WERI-Rb-1 (cell line): ENCODE results near the gene IMMP2L.
"Not testable (repeated sequence)": the region's sequence is repeated elsewhere in the genome, so short reads cannot be mapped to it uniquely, and the experiment has no call there.

Experiments used
- DNase-seq: peaks from one replicate; pipeline ENCODE4 v3.0.0-alpha.2; 2020
- H3K27ac ChIP-seq: fragments of 250-450 bp; sonication (Bioruptor Pico); 2 replicates; pipeline ENCODE4 v1.5.1; 2020; ENCODE audit warnings: mild to moderate bottlenecking, moderate library complexity
- H3K27me3 ChIP-seq: fragments of 250-450 bp; sonication (Bioruptor Pico); 2 replicates; pipeline ENCODE4 v1.5.1; 2021; ENCODE audit warnings: mild to moderate bottlenecking, low read depth, moderate library complexity; ENCODE audit not compliant: insufficient read depth, severe bottlenecking
- H3K36me3 ChIP-seq: fragments of 250-450 bp; sonication (Bioruptor Pico); 2 replicates; pipeline ENCODE4 v1.5.1; 2020; ENCODE audit warnings: mild to moderate bottlenecking, moderate library complexity
- H3K4me3 ChIP-seq: 2 replicates; pipeline ENCODE4 v1.5.1; 2011; ENCODE audit warnings: low read depth, mild to moderate bottlenecking, control low read depth, low read length
- H3K9me3 ChIP-seq: fragments of 250-450 bp; sonication (Bioruptor Pico); 2 replicates; pipeline ENCODE4 v1.5.1; 2021; ENCODE audit warnings: mild to moderate bottlenecking, moderate library complexity; ENCODE audit not compliant: severe bottlenecking
- TF ChIP-seq, protein P1 (sequence below): IDR thresholded peaks from 2 replicates; pipeline ENCODE4 v1.5.1; 2011; ENCODE audit warnings: low read depth, mild to moderate bottlenecking, control low read depth, inconsistent platforms, low read length

IMMP2L gene

DNA sequence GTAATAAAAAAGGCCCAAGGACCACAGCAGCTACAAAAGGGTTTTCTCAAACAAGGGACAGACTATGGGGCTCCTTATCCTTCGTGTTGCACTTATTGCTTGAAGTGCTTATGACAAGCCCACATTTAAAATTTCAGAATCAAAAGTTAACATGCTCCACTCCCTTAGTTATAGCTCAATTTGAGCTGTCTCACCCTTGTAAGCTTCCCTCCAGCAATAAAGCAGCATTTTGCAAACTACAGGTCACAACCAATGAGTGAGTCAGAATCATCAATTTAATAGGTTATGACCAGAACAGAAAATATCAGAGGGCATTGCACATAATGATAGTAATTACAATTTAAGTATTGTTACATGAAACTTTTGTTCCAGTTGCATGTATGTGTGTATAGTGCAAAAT lies 53.0 kb downstream of the IMMP2L start:
- TF ChIP-seq, protein P1, sequence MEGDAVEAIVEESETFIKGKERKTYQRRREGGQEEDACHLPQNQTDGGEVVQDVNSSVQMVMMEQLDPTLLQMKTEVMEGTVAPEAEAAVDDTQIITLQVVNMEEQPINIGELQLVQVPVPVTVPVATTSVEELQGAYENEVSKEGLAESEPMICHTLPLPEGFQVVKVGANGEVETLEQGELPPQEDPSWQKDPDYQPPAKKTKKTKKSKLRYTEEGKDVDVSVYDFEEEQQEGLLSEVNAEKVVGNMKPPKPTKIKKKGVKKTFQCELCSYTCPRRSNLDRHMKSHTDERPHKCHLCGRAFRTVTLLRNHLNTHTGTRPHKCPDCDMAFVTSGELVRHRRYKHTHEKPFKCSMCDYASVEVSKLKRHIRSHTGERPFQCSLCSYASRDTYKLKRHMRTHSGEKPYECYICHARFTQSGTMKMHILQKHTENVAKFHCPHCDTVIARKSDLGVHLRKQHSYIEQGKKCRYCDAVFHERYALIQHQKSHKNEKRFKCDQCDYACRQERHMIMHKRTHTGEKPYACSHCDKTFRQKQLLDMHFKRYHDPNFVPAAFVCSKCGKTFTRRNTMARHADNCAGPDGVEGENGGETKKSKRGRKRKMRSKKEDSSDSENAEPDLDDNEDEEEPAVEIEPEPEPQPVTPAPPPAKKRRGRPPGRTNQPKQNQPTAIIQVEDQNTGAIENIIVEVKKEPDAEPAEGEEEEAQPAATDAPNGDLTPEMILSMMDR, result no peak
- H3K27me3 ChIP-seq, result no peaks in the 10 kb centered on the region
- no peak for DNase-seq
- no peak overlapping the region for H3K4me3 ChIP-seq
- H3K36me3 ChIP-seq, result no peaks in the 10 kb centered on the region
- H3K27ac ChIP-seq, result no peak overlapping the region
- H3K9me3 ChIP-seq, result no peaks in the 10 kb centered on the region

DNA sequence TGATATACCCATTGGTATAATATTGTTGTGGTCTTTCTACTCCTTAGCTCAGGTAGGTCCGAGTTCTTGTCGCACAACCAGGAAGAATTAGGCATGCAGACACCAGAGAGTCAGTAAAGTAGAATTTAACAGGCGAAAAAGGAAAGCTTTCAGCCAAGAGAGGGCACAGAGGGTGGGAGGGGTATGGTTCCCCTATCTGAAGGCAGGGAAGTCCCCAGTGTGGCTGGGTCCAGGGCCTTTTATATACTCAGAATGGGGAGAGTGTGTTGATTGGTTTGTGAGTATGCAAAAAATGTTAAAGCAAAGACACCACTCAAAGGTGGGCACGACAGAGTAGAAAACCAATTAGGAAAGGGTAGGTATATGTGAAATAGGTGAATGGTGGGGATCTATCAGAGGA lies 53.9 kb downstream of the IMMP2L start:
- H3K4me3 ChIP-seq, result no peak overlapping the region
- TF ChIP-seq, protein P1, result no peak
- no peaks in the 10 kb centered on the region for H3K36me3 ChIP-seq
- DNase-seq, result no peak
- no peaks in the 10 kb centered on the region for H3K9me3 ChIP-seq
- no peak overlapping the region for H3K27ac ChIP-seq
- H3K27me3 ChIP-seq, result no peaks in the 10 kb centered on the region

DNA sequence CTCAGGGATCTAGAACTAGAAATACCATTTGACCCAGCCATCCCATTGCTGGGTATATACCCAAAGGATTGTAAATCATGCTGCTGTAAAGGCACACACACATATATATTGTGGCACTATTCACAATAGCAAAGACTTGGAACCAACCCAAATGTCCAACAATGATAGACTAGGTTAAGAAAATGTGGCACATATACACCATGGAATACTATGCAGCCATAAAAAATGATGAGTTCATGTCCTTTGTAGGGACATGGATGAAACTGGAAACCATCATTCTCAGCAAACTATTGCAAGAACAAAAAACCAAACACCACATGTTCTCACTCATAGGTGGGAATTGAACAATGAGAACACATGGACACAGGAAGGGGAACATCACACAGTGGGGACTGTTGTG lies 56.9 kb downstream of the IMMP2L start:
- H3K4me3 ChIP-seq, H3K9me3 ChIP-seq, H3K27ac ChIP-seq: not testable (repeated sequence)

DNA sequence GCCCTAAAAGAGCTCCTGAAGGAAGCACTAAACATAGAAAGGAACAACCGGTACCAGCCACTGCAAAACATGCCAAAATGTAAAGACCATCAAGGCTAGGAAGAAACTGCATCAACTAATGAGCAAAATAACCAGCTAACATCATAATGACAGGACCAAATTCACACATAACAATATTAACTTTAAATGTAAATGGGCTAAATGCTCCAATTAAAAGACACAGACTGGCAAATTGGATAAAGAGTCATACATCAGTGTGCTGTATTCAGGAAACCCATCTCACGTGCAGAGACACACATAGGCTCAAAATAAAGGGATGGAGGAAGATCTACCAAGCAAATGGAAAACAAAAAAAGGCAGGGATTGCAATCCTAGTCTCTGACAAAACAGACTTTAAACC lies 60.5 kb downstream of the IMMP2L start:
- DNase-seq, H3K9me3 ChIP-seq, H3K36me3 ChIP-seq, H3K27ac ChIP-seq, H3K27me3 ChIP-seq, H3K4me3 ChIP-seq: not testable (repeated sequence)

More for the DNA sequence above, 56.9 kb downstream of the IMMP2L start:
- not testable (repeated sequence) for H3K36me3 ChIP-seq, DNase-seq, H3K27me3 ChIP-seq

DNA sequence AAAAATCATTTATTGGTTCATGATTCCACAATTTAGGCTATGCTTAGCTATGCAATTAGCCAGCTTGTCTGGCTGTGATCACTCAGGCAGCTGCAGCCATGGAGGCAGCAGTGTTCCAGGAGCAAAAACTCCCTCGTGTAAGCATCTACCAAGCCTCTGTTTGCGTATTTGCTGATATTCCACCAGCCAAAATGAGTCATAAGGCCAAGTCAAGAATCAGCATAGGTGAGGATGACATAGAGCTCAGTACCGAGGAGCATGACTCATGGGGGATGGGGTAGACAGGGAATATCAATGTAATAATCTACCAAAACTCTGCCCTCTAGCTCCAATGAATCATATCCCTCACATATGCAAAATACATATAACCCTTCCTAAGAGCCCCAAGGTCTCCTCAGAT lies 63.3 kb downstream of the IMMP2L start:
- Histone ChIP-seq H3K9me3 (peaks cover 2% of the 10 kb centered on the region), H3K36me3 (no peaks in the 10 kb centered on the region), H3K27ac (no peak overlapping the region), H3K4me3 (no peak overlapping the region), H3K27me3 (no peaks in the 10 kb centered on the region)
- DNase-seq, result no peak
- TF ChIP-seq, protein P1, result no peak

DNA sequence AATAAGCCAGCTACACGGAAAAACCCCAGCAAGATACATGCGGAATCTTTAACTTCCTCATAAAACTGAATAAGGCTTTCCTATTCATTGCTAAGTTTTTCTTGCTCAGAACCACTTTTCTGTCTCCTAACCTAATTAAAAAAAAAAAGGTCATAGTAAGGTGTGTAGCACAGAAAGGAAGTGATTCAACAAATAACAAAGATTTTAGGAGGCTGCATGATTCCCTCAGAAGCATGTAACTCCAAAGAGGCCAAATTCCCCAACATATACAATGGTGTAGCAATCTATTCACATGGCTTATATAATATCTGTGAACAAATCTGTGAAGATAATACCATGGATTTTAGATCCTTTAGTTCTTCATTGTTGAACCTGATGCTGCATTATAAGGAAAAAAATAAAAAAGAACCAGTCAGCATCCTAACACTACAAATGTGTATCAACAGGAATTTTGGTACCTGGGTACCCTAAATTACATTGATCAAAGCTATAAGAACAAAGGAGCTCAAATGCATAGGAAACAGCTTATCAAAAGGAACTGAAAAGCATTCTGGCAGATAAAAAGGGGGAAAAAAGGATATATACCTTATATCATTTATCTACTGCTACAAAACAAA lies 63.8 kb downstream of the IMMP2L start:
- DNase-seq, result no peak
- TF ChIP-seq, protein P1, result no peak
- Histone ChIP-seq H3K36me3 (no peaks in the 10 kb centered on the region), H3K4me3 (no peak overlapping the region), H3K27me3 (no peaks in the 10 kb centered on the region), H3K9me3 (peaks cover 2% of the 10 kb centered on the region), H3K27ac (no peak overlapping the region)

DNA sequence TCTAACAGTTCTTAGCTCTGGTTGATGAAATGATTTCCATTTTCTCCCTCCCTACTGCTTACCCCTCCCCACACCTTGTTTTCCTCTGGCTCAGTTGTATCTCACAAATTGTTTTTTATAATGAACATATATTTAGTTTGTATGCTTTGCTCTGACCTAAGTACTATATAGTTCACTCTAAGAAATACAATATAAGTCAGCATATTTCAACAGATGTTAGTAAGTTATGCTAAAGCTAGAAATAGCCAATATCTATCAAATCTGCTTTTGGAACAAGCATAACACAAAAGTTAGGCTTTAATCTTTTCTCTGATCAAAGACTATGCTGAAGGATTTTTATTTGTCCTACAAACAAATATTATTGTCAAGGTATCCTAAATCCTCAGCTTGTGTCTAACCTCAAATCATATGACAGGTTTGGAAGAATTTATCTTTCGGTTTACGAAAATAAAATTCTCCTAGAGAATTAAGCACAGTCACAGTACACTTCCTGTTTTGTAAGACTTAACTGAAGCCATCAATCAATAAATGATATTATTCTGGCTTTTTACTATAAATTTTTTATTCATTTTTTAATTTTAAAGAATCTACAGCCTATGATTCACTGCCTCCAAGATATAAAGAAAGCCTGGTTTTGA lies 67.0 kb downstream of the IMMP2L start:
- TF ChIP-seq, protein P1, result no peak
- Histone ChIP-seq H3K4me3 (no peak overlapping the region), H3K27me3 (no peaks in the 10 kb centered on the region), H3K9me3 (peaks cover under 1% of the 10 kb centered on the region), H3K36me3 (no peaks in the 10 kb centered on the region), H3K27ac (no peak overlapping the region)
- DNase-seq, result no peak
